ENCODE data around the gene NBEA. TPM values are rescaled to one million over a fixed set of nuclear protein-coding genes. Genes with fewer than 3 reads are reported as not detected.
A peak's percentile ranks its signal among the peaks of the same experiment; 100 is the strongest.

NBEA gene
- 3.2 and 4.0 TPM in 2 replicates for total RNA-seq

- no peak for TF ChIP-seq CTCF (IDR thresholded peaks at IDR 0.05; ENCODE audit: extremely low read depth, low read depth, low read length)
- H3K4me1 ChIP-seq (ENCODE audit: insufficient read depth, low read length), result peaks cover 4% of the 10 kb centered on the region
- H3K9me3 ChIP-seq (ENCODE audit: low read depth, low read length), result no peaks in the 10 kb centered on the region
- no peaks in the 10 kb centered on the region for H4K20me1 ChIP-seq (ENCODE audit: insufficient read depth, low read length)
- H3K79me2 ChIP-seq (ENCODE audit: insufficient read depth, low read length), result no peaks in the 10 kb centered on the region
- H3K27ac ChIP-seq (ENCODE audit: low read depth, low read length), result no peak within 1 kb of the TSS
- no peaks in the 10 kb centered on the region for H3K36me3 ChIP-seq (ENCODE audit: insufficient read depth, low read length)
- H3K27me3 ChIP-seq (ENCODE audit: insufficient read depth, low read length), result peaks cover 17% of the 10 kb centered on the region
- peak within 1 kb of the TSS; percentile 74 for H3K4me2 ChIP-seq (ENCODE audit: insufficient read depth, low read length)
- peak within 1 kb of the TSS; percentile 86 for H2AFZ ChIP-seq (ENCODE audit: low read length)
- H3K4me3 ChIP-seq (ENCODE audit: insufficient read depth, low read length), result peak within 1 kb of the TSS; percentile 79
- peak; percentile 93 for DNase-seq (ENCODE audit: insufficient read length, low spot score, missing footprints)
These were observed at the start of gene NBEA for GRCh38 chr13:34941835-34942731. NBEA (plus strand) TSS chr13:34942270; CDS start chr13:34942821, 551 bp downstream.

GRCh38 chr13:34894756-34895155 is 47.3 kb upstream of the NBEA start:
- Histone ChIP-seq H3K4me2 (ENCODE audit: insufficient read depth, low read length) (no peak overlapping the region), H3K9me3 (ENCODE audit: low read depth, low read length) (no peaks in the 10 kb centered on the region), H3K4me1 (ENCODE audit: insufficient read depth, low read length) (no peaks in the 10 kb centered on the region), H4K20me1 (ENCODE audit: insufficient read depth, low read length) (no peaks in the 10 kb centered on the region), H2AFZ (ENCODE audit: low read length) (no peak overlapping the region), H3K27me3 (ENCODE audit: insufficient read depth, low read length) (no peaks in the 10 kb centered on the region), H3K36me3 (ENCODE audit: insufficient read depth, low read length) (no peaks in the 10 kb centered on the region), H3K27ac (ENCODE audit: low read depth, low read length) (no peak overlapping the region), H3K4me3 (ENCODE audit: insufficient read depth, low read length) (no peak overlapping the region), H3K79me2 (ENCODE audit: insufficient read depth, low read length) (no peaks in the 10 kb centered on the region)
- DNase-seq (ENCODE audit: insufficient read length, low spot score, missing footprints), result no peak
- TF ChIP-seq CTCF (IDR thresholded peaks at IDR 0.05; ENCODE audit: extremely low read depth, low read depth, low read length), result no peak

GRCh38 chr13:34897220-34897619 is 44.9 kb upstream of the NBEA start:
- no peak overlapping the region for H3K27ac ChIP-seq (ENCODE audit: low read depth, low read length)
- H3K36me3 ChIP-seq (ENCODE audit: insufficient read depth, low read length), result no peaks in the 10 kb centered on the region
- no peak for TF ChIP-seq CTCF (IDR thresholded peaks at IDR 0.05; ENCODE audit: extremely low read depth, low read depth, low read length)
- H3K79me2 ChIP-seq (ENCODE audit: insufficient read depth, low read length), result no peaks in the 10 kb centered on the region
- DNase-seq (ENCODE audit: insufficient read length, low spot score, missing footprints), result no peak
- no peaks in the 10 kb centered on the region for H4K20me1 ChIP-seq (ENCODE audit: insufficient read depth, low read length)
- no peak overlapping the region for H3K4me3 ChIP-seq (ENCODE audit: insufficient read depth, low read length)
- H3K27me3 ChIP-seq (ENCODE audit: insufficient read depth, low read length), result no peaks in the 10 kb centered on the region
- H3K4me2 ChIP-seq (ENCODE audit: insufficient read depth, low read length), result no peak overlapping the region
- no peaks in the 10 kb centered on the region for H3K4me1 ChIP-seq (ENCODE audit: insufficient read depth, low read length)
- H2AFZ ChIP-seq (ENCODE audit: low read length), result no peak overlapping the region
- H3K9me3 ChIP-seq (ENCODE audit: low read depth, low read length), result no peaks in the 10 kb centered on the region

GRCh38 chr13:34899888-34900287 is 42.2 kb upstream of the NBEA start:
- Histone ChIP-seq H3K4me2 (ENCODE audit: insufficient read depth, low read length) (no peak overlapping the region), H3K27me3 (ENCODE audit: insufficient read depth, low read length) (no peaks in the 10 kb centered on the region), H2AFZ (ENCODE audit: low read length) (no peak overlapping the region), H3K4me1 (ENCODE audit: insufficient read depth, low read length) (no peaks in the 10 kb centered on the region), H3K79me2 (ENCODE audit: insufficient read depth, low read length) (no peaks in the 10 kb centered on the region), H4K20me1 (ENCODE audit: insufficient read depth, low read length) (no peaks in the 10 kb centered on the region), H3K36me3 (ENCODE audit: insufficient read depth, low read length) (no peaks in the 10 kb centered on the region), H3K4me3 (ENCODE audit: insufficient read depth, low read length) (no peak overlapping the region), H3K9me3 (ENCODE audit: low read depth, low read length) (no peaks in the 10 kb centered on the region), H3K27ac (ENCODE audit: low read depth, low read length) (no peak overlapping the region)
- DNase-seq (ENCODE audit: insufficient read length, low spot score, missing footprints), result no peak
- no peak for TF ChIP-seq CTCF (IDR thresholded peaks at IDR 0.05; ENCODE audit: extremely low read depth, low read depth, low read length)
